Ishikawa (cell line): Measurements from ENCODE around the gene ZNF771.

Source experiments
- CEBPB ChIP-seq: IDR thresholded peaks from 2 replicates; pipeline ENCODE4 v1.6.1; 2012
- CREB1 ChIP-seq: IDR thresholded peaks from 2 replicates; pipeline ENCODE4 v1.6.1; 2012; ENCODE audit warnings: low read depth
- EGR1 ChIP-seq: IDR thresholded peaks from 2 replicates; pipeline ENCODE4 v1.6.1; 2012
- EP300 ChIP-seq: IDR thresholded peaks from 2 replicates; pipeline ENCODE4 v1.6.1; 2012; ENCODE audit warnings: borderline replicate concordance
- FOXM1 ChIP-seq: IDR thresholded peaks from 2 replicates; pipeline ENCODE4 v1.6.1; 2012; ENCODE audit warnings: low read depth, borderline replicate concordance
- NFIC ChIP-seq: IDR thresholded peaks from 2 replicates; pipeline ENCODE4 v1.6.1; 2012
- RAD21 ChIP-seq: IDR thresholded peaks from 2 replicates; pipeline ENCODE4 v1.6.1; 2012; ENCODE audit warnings: low read depth
- TAF1 ChIP-seq: IDR thresholded peaks from 2 replicates; pipeline ENCODE4 v1.6.1; 2012; ENCODE audit warnings: low read depth, mild to moderate bottlenecking
- TCF12 ChIP-seq: IDR thresholded peaks from 2 replicates; pipeline ENCODE4 v1.6.1; 2012; ENCODE audit warnings: low read depth
- TEAD4 ChIP-seq: IDR thresholded peaks from 2 replicates; pipeline ENCODE4 v1.6.1; 2012
- YY1 ChIP-seq: IDR thresholded peaks from 2 replicates; pipeline ENCODE4 v1.6.1; 2012; ENCODE audit warnings: low read depth
- ZBTB7A ChIP-seq: IDR thresholded peaks from 2 replicates; pipeline ENCODE4 v1.6.1; 2012; ENCODE audit warnings: low read depth
- TF ChIP-seq, protein P1 (sequence below): IDR thresholded peaks from 2 replicates; pipeline ENCODE4 v1.6.1; 2012; ENCODE audit warnings: low read depth, mild to moderate bottlenecking
- TF ChIP-seq, protein P2 (sequence below): IDR thresholded peaks from 2 replicates; pipeline ENCODE4 v1.6.1; 2012
- TF ChIP-seq, protein P3 (sequence below): IDR thresholded peaks from 2 replicates; pipeline ENCODE4 v1.6.1; 2012

The ZNF771 gene

DNA sequence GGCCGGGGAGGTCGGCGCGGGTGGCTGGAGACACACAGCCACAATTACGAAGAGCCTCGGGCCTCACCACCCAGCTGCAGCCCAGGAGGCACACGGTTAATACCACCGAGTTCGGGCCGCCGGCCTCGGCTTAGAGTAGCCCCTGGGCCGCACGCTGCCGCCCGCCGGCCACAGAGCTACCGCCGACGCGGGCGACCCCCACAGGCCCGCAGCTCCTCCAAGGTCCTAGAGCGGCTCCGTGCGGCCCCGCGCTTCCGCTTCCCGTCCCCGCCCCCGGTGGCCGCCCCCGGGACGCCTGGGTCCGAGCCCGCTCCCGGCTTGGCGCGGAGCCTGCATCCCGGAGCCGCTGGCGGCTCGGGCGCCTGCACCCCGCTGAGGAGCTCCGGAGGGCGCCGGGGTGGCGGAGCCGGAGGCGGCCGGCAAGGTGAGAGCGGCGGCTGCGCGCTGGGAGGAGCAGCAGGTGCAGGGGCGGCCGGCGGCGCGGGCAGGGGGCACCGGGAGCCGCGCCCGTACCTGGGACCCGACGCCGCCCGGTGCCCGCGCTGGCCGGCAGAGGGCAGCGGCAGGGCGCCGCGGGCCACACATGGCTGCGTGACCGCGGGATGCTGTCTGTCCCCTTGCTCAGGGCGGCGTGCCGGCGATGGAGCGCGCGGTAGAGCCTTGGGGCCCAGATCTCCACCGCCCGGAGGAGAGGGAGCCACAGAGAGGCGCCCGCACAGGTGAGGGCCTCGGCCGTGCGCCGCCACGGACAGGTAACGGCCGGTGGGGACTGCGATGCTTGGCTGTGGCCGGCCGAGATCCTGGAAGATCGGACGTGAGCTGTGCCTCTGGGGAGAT lies 12.0 kb upstream of the ZNF771 start, which contains the start of gene ZNF48:
TSS of gene ZNF48 (plus strand) at position 266 of the 837 bp plus-strand sequence. CDS start at position 641, 375 bp downstream.
- TF ChIP-seq, protein P1, sequence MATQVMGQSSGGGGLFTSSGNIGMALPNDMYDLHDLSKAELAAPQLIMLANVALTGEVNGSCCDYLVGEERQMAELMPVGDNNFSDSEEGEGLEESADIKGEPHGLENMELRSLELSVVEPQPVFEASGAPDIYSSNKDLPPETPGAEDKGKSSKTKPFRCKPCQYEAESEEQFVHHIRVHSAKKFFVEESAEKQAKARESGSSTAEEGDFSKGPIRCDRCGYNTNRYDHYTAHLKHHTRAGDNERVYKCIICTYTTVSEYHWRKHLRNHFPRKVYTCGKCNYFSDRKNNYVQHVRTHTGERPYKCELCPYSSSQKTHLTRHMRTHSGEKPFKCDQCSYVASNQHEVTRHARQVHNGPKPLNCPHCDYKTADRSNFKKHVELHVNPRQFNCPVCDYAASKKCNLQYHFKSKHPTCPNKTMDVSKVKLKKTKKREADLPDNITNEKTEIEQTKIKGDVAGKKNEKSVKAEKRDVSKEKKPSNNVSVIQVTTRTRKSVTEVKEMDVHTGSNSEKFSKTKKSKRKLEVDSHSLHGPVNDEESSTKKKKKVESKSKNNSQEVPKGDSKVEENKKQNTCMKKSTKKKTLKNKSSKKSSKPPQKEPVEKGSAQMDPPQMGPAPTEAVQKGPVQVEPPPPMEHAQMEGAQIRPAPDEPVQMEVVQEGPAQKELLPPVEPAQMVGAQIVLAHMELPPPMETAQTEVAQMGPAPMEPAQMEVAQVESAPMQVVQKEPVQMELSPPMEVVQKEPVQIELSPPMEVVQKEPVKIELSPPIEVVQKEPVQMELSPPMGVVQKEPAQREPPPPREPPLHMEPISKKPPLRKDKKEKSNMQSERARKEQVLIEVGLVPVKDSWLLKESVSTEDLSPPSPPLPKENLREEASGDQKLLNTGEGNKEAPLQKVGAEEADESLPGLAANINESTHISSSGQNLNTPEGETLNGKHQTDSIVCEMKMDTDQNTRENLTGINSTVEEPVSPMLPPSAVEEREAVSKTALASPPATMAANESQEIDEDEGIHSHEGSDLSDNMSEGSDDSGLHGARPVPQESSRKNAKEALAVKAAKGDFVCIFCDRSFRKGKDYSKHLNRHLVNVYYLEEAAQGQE = no peak
- TF ChIP-seq EP300 (peak; percentile 30), ZBTB7A (peak; percentile 83), NFIC (peak; percentile 44; the same call in 1 of the 2 replicates), TAF1 (peak; percentile 63; the same call in 1 of the 2 replicates), CEBPB (no peak), CREB1 (no peak), TEAD4 (no peak), TCF12 (peak; percentile 60; the same call in 1 of the 2 replicates), FOXM1 (no peak), YY1 (peak; percentile 58; the same call in 1 of the 2 replicates), EGR1 (peak; percentile 67), RAD21 (peak; percentile 22; the same call in 1 of the 2 replicates)
- TF ChIP-seq, protein P2, sequence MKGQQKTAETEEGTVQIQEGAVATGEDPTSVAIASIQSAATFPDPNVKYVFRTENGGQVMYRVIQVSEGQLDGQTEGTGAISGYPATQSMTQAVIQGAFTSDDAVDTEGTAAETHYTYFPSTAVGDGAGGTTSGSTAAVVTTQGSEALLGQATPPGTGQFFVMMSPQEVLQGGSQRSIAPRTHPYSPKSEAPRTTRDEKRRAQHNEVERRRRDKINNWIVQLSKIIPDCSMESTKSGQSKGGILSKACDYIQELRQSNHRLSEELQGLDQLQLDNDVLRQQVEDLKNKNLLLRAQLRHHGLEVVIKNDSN = no peak; the same call in 1 of the 2 replicates
- TF ChIP-seq, protein P3, sequence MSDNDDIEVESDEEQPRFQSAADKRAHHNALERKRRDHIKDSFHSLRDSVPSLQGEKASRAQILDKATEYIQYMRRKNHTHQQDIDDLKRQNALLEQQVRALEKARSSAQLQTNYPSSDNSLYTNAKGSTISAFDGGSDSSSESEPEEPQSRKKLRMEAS = peak; percentile 60

DNA sequence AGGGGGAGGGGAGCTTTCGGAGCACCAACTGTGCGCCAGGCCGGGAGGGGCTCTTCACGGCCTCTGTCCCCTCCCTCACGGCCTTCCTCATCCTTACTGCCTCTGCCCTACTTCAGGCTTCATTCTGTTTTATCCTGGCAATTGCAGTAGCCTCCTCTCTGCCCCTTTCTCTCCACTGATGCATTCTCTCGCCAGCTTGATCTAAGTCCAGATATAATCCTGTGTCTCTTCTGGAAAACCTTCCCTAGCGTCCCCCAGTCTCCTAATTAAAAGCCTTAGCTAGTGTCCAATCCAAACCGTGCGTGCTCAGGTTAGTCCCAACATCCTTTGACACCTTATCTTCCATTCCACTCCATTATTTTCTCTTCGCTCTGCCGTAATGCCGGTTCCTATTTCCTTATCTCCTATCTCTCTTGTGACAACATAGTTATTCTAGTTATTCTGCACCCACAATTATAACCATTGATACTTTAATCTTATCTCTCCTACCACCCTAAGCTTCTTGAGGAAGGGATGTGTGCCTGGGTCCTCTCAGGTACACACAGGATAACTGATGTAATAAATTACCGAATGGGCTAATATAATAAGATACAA lies 11.3 kb upstream of the ZNF771 start:
- TF ChIP-seq ZBTB7A = no peak
- TF ChIP-seq CREB1 = no peak
- no peak for TF ChIP-seq TCF12
- no peak for TF ChIP-seq FOXM1
- TF ChIP-seq TAF1 = no peak

DNA sequence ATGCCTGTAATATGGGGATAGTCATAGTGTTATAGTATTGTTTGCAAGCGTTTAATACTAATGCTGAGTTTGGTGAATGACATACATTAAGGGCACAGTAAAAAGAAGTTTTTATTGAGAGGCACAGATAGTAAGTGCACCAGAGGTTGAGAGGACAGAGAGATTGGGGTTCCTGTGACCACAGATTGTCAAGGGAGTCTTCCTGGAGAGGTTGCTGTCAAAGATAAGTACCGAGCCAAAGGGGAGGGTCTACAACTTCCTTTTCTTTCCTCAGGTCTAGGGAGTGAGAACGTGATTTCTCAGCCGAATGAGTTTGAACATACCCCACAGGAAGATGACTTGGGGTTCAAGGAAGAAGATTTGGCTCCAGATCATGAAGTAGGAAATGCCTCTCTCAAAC lies 10.3 kb upstream of the ZNF771 start:
- TF ChIP-seq YY1 (no peak), FOXM1 (no peak), CEBPB (no peak), EGR1 (no peak), TAF1 (no peak), TCF12 (no peak), ZBTB7A (no peak), RAD21 (no peak), NFIC (no peak), EP300 (no peak), TEAD4 (no peak), CREB1 (no peak)
- TF ChIP-seq, protein P1 = no peak
- TF ChIP-seq, protein P3 = no peak
- TF ChIP-seq, protein P2 = no peak

DNA sequence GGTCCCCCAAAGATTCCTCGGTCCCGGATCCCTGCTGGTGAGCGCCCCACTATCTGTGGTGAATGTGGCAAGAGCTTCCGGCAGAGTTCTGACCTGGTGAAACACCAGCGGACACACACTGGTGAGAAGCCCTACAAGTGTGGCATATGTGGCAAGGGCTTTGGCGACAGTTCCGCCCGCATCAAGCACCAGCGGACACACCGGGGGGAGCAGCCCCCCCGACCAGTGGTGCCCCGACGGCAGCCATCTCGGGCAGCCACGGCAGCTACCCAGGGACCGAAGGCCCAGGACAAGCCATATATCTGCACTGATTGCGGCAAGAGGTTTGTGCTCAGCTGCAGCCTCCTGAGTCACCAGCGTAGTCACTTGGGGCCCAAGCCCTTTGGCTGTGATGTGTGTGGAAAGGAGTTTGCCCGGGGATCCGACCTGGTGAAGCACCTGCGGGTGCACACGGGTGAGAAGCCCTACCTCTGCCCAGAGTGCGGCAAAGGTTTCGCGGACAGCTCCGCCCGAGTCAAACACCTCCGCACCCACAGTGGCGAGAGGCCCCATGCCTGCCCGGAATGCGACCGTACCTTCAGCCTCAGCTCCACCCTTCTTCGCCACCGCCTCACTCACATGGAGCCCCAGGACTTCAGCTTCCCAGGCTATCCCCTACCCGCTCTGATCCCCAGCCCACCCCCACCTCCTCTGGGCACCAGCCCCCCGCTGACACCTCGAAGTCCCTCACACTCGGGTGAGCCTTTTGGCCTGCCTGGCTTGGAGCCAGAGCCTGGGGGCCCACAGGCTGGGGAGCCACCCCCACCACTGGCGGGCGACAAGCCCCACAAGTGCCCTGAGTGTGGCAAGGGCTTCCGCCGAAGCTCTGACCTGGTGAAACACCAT lies 9.4 kb upstream of the ZNF771 start:
- TF ChIP-seq, protein P2 = no peak
- TF ChIP-seq YY1 (no peak), TCF12 (no peak), ZBTB7A (no peak), CEBPB (no peak), TEAD4 (no peak), CREB1 (no peak), TAF1 (no peak), NFIC (no peak)
